Rectal smooth muscle tissue (tissue), 1 donor: ENCODE measurements around the gene ZNF555.
A peak's percentile ranks its signal among the peaks of the same experiment; 100 is the strongest.
"Not testable (repeated sequence)": the region's sequence is repeated elsewhere in the genome, so short reads cannot be mapped to it uniquely, and the experiment has no call there.

Experiments used
- H3K27ac ChIP-seq: one replicate; pipeline ENCODE4 v1.7.0; 2013; ENCODE audit warnings: low read depth, low read length, inconsistent platforms
- H3K27me3 ChIP-seq: one replicate; pipeline ENCODE4 v1.7.0; 2013; ENCODE audit warnings: low read length; ENCODE audit not compliant: control insufficient read depth, insufficient read depth
- H3K36me3 ChIP-seq: one replicate; pipeline ENCODE4 v1.7.0; 2013; ENCODE audit warnings: low read length; ENCODE audit not compliant: control insufficient read depth, insufficient read depth
- H3K4me1 ChIP-seq: one replicate; pipeline ENCODE4 v1.7.0; 2013; ENCODE audit warnings: low read length; ENCODE audit not compliant: control insufficient read depth, insufficient read depth
- H3K4me3 ChIP-seq: one replicate; pipeline ENCODE4 v1.7.0; 2013; ENCODE audit warnings: low read length
- H3K9ac ChIP-seq: one replicate; pipeline ENCODE4 v1.7.0; 2013; ENCODE audit warnings: low read length

The ZNF555 gene

DNA sequence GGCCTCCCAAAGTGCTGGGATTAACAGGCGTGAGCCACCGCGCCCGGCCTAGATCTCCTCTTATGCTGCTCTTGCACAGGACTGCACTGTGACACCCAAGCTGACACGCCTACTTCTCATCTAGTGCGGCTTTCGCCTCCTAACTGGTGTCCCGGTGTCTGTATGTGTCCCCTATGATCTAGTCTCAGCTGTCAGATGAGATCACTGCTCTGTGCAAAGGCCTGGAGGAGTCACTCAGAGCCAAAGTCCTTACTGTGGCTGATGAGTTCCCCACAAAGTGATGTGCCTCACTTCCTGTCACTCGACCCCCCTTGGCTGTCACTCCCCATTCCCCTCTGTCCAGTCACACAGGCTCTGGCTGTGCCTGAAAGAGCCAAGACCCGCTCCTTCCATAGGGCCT is 28.3 kb downstream of the ZNF555 start:
- no peak overlapping the region for H3K4me3 ChIP-seq
- no peaks in the 10 kb centered on the region for H3K4me1 ChIP-seq
- no peak overlapping the region for H3K27ac ChIP-seq
- no peak overlapping the region for H3K9ac ChIP-seq
- H3K36me3 ChIP-seq: no peaks in the 10 kb centered on the region
- no peaks in the 10 kb centered on the region for H3K27me3 ChIP-seq

DNA sequence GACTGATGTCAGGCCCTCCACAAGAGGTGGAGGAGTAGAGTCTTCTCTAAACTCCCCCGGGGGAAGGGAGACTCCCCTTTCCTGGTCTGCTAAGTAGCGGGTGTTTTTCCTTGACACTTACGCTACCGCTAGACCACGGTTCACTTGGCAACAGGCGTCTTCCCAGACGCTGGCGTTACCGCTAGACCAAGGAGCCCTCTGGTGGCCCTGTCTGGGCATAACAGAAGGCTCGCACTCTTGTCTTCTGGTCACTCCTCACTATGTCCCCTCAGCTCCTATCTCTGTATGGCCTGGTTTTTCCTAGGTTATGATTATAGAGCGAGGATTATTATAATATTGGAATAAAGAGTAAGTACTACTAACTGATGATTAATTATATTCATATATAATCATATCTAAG is 30.9 kb downstream of the ZNF555 start:
- H3K4me1 ChIP-seq, H3K9ac ChIP-seq, H3K27ac ChIP-seq, H3K36me3 ChIP-seq, H3K4me3 ChIP-seq, H3K27me3 ChIP-seq: not testable (repeated sequence)

DNA sequence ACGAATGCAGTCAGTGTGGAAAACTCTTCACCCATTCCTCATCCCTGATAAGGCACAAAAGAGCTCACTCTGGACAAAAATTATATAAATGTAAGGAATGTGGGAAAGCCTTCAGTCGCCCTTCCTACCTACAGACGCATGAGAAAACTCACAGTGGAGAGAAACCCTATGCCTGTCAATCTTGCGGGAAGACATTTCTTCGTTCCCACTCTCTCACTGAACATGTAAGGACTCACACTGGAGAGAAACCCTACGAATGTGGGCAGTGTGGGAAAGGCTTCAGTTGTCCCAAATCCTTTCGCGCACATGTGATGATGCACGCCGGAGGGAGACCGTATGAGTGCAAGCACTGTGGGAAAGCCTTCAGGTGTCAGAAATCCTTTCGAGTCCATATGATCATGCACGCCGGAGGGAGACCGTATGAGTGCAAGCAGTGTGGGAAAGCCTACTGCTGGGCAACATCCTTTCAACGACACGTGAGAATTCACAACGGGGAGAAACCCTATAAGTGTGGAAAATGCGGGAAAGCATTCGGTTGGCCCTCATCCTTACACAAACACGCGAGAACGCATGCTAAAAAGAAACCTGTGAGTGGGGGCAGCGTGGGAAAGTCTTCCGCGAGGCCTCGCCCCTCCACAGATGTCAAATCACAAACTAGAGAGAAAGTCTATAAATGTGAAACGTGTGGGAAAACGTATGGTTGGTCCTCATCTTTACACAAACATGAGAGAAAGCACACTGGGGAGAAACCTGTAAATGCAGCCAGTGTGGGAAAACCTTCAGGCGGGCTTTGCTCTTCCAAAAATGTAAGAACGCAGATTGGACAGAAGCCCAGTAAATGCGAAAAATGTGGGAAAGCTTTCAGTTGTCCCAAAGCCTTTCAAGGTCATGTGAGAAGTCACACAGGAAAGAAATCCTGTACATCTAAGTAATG is 36.4 kb downstream of the ZNF555 start:
- no peak overlapping the region for H3K27ac ChIP-seq
- no peak overlapping the region for H3K9ac ChIP-seq
- H3K27me3 ChIP-seq: no peaks in the 10 kb centered on the region
- no peaks in the 10 kb centered on the region for H3K36me3 ChIP-seq
- no peaks in the 10 kb centered on the region for H3K4me1 ChIP-seq
- no peak overlapping the region for H3K4me3 ChIP-seq

DNA sequence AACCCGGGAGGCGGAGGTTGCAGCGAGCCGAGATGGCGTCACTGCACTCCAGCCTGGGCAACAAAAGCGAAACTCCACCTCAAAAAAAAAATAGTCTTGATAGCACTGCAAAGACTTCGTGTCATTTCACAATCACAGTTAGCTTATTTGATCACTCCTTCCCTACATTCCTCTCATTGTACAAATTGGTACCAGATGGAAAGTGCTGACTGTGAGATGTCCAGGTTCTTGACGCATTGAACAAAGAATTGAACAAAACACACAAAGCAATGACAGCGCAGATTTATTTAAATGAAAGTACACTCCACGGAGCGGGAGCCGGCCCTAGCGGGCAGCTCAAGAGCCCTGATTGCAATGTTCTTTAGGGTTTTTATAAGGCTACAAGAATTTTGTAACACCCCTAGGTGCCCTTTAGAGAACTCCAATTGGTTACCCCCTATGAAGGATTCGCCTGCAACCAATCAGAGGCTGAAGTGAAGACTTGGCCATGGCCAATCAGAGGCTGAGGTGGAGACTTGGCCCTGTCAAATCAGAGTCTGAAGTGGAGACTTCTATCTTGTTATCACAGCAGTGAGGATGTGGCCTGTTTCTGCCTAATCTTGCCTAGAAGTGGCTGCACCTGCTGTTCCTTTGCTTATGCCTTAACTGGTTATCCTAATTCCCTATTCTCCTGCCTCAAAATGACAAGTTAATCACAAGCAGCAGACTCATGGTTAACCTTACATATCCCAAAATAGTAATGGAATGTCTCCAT is 42.6 kb downstream of the ZNF555 start:
- H3K36me3 ChIP-seq: no peaks in the 10 kb centered on the region

DNA sequence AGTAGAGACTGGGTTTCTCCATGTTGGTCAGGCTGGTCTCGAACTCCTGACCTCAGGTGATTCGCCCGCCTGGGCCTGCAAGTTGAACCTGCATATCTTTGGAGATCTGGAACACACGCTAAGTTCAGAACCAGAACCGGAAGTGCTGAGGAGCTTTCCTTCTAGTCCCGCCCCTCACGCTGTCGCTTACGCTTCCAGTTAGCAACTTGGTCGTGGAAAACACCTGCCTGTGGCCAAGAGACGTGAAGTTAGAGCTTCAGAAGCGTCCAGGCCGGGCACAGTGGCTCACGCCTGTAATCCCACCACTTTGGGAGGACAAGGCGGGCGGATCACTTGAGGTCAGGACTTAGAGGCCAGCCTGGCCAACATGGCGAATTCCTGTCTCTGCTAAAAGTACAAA is 44.5 kb downstream of the ZNF555 start:
- no peaks in the 10 kb centered on the region for H3K27me3 ChIP-seq
- no peak overlapping the region for H3K4me3 ChIP-seq
- no peak overlapping the region for H3K27ac ChIP-seq
- H3K9ac ChIP-seq: no peak overlapping the region
- no peaks in the 10 kb centered on the region for H3K36me3 ChIP-seq
- no peaks in the 10 kb centered on the region for H3K4me1 ChIP-seq

More for the DNA sequence above, 42.6 kb downstream of the ZNF555 start:
- Histone ChIP-seq H3K4me1 (no peaks in the 10 kb centered on the region), H3K9ac (no peak overlapping the region), H3K27ac (no peak overlapping the region), H3K27me3 (no peaks in the 10 kb centered on the region), H3K4me3 (no peak overlapping the region)

DNA sequence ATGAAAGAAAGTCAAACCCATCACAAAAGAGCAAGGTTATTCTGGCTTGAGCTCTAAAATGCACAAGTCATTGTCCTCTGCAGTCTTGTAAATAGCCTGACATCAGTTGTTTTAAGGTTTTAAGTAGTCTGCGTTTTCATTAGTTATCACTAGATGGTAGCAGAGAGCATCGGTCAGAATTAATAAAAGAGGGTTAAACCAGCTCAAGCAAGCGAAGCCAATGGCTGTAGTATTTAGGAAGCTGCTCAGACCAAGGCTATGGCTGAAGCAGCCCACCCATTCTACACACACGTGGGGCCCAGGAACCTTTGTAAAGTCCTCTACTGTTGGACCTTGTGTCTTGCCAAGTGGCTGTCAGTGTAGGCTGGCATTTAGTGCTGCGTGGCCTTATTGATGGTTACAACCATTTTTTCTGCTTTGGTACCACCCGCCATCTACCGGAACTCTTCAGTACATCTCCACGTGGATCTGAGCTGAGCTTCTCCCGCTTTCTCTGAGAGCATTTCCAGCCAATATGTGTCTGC is 46.2 kb downstream of the ZNF555 start:
- no peak overlapping the region for H3K4me3 ChIP-seq
- no peaks in the 10 kb centered on the region for H3K4me1 ChIP-seq
- no peak overlapping the region for H3K9ac ChIP-seq
- no peaks in the 10 kb centered on the region for H3K27me3 ChIP-seq
- no peaks in the 10 kb centered on the region for H3K36me3 ChIP-seq
- H3K27ac ChIP-seq: no peak overlapping the region

DNA sequence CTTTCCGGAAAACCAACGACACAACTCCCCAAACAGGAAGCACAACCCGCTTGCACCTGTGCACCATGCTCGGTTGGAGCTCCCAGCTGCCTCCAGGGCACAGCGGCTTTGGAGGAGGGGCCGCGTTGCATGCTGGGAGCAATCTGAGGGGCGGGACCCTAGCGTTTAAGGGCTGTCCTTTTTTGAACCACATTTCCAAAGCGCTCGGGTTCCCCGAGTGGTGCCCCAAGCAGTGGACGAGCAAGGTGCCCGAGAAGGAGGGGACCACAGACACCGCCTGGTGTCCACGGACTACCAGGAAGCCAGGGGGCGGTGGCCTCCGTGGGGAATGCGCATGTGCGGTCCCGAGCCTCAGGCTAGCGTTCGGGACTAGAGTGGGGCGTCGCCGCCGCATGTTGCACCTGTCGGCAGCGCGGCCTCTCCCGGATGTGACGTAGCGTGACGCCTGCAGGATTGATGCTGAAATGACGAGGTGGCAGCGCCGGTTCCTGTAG is 47.5 kb downstream of the ZNF555 start:
- Histone ChIP-seq H3K4me1 (no peaks in the 10 kb centered on the region), H3K36me3 (no peaks in the 10 kb centered on the region), H3K4me3 (peak overlapping the region; percentile 45), H3K27ac (no peak overlapping the region), H3K9ac (no peak overlapping the region), H3K27me3 (no peaks in the 10 kb centered on the region)

DNA sequence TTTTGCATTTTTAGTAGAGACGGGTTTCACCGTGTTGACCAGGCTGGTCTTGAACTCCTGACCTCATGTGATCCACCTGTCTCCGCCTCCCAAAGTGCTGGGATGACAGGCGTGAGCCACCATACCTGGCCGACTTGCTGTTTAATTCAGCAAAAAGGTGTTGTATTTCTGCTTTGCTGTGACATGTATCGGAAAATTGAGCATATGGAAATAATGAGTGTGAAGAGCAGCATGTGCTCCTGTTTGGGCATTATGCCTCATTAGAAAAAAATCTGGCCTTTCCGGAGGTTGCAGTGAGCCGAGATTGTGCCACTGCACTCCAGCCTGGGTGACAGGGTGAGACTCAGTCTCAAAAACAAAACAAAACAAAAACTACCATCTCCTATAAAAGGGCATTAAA is 49.3 kb downstream of the ZNF555 start:
- H3K4me3 ChIP-seq, H3K27ac ChIP-seq, H3K9ac ChIP-seq, H3K4me1 ChIP-seq, H3K27me3 ChIP-seq, H3K36me3 ChIP-seq: not testable (repeated sequence)

DNA sequence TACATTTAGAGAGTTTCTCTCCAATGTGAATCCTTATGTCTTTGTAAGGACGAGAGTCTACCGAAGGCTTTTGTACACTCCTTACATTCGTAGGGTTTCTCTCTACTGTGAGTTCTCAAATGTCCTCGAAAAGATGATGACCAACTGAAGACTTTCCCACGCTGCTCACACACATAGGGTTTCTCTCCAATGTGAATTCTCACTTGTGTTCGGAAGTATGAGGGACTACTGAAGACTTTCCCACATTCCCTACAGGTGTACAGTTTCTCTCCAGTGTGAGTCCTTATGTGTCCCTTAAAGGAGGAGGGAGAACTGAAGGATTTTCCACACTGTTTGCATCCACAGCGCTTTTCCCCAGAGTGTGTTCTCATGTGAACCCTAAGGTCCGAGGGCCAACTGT is 55.4 kb downstream of the ZNF555 start:
- H3K27me3 ChIP-seq: no peaks in the 10 kb centered on the region
- H3K36me3 ChIP-seq: no peaks in the 10 kb centered on the region
- no peaks in the 10 kb centered on the region for H3K4me1 ChIP-seq
- H3K4me3 ChIP-seq: no peak overlapping the region
- H3K27ac ChIP-seq: no peak overlapping the region
- H3K9ac ChIP-seq: no peak overlapping the region

DNA sequence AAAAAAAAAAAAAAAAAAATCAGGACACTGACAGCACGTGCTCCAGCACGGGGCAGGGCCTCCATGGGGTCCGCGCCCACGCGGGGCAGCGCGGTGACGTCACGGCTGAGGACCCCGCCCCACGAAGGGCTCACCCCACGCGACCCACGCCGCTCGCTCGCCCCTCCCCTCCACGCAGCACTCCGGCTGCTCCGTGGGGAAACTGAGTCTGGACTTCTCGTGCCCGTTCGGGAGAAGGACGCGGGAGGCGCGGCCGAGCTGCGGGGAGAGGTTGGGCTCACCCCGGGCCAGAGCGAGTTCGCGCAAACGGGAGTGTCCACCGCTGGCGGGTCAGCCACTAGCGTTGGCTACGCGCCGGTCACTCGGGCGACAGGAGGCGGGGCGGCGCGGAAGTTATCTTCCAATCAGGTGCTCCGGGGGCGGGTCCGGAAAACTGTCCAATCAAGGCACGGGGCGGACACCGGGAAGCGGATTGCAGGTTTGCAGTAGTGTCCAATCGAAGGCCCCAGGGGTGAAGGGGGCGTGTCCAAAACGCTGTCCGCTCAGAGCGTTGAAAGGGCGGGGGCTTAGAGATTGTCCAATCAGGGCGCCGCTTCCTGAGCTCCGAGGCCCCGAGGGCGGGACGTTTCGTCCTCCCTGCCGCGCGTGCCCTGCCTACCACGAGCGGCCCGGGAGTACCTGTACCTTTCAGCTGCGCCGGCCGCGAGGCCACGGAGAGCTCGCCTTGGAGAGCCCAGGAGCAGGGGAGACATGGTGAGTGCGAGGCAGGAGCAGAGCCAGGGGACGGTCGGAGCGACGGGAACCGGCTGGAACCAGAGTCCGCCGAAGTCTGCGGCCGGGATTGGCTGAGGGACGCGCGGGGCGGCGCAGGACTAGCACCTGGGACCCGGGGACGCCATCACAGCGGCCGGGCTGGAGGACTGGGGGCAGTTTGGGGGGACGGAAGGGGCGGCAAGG is 59.3 kb downstream of the ZNF555 start, which contains the start of gene ZNF57:
Gene ZNF57, plus strand, starts transcription at position 633 of the 957 bp plus-strand sequence. Its CDS starts 118 bp downstream, at position 751.
- Histone ChIP-seq H3K27me3 (no peaks in the 10 kb centered on the region), H3K27ac (peak within 1 kb of the TSS; percentile 87), H3K36me3 (no peaks in the 10 kb centered on the region), H3K4me1 (no peaks in the 10 kb centered on the region), H3K9ac (peak within 1 kb of the TSS; percentile 88), H3K4me3 (peak within 1 kb of the TSS; percentile 90)

DNA sequence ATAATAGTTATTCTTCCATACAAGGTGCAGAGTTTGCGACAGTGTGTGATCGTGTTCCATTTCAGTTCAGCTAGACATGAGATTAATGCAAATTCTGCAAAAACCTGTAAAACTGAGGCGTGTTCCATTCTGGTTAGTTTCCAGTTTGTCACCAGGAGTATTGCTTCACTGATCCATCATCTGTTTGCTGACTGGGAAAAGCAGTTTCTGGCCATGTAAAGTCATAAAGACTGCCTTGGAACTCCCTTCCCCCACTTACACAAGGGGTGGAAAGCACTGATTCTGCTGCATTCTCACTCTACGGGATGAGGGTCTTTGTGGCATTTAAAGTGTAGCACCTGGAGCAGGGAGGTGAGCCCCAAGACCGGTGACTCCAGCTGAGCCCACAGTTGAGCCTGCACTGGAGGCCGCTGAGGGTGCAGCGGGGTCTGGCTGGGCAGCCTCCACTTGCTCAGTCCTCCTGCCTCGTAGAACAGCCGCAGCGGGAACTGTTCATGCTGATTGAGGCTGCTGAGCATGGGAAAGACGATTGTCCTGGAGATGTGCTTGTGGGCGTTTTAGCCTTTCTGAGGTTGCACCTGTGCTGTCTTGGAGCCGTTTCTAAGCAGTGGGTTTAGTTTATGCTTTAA is 61.4 kb downstream of the ZNF555 start:
- Histone ChIP-seq H3K9ac (no peak overlapping the region), H3K4me3 (peak overlapping the region; percentile 18), H3K27me3 (no peaks in the 10 kb centered on the region), H3K27ac (no peak overlapping the region), H3K4me1 (no peaks in the 10 kb centered on the region), H3K36me3 (no peaks in the 10 kb centered on the region)
